IPS-18c (cell line): Measurements from ENCODE around the gene IFIT5.

Source experiments
- H3K4me3 ChIP-seq: 2 replicates; pipeline ENCODE4 v1.7.0; 2013; ENCODE audit warnings: low read depth, mild to moderate bottlenecking, low read length, moderate library complexity; ENCODE audit not compliant: insufficient read depth
- H3K9me3 ChIP-seq: one replicate; pipeline ENCODE4 v1.6.1; 2013; ENCODE audit warnings: mild to moderate bottlenecking, low read length, moderate library complexity; ENCODE audit not compliant: control insufficient read depth, insufficient read depth

The IFIT5 gene

GRCh38 chr10:89414146-89414878 lies at the start of gene IFIT5:
TSS of gene IFIT5 (plus strand) at chr10:89414568. CDS start at chr10:89414799, 231 bp downstream.
- Histone ChIP-seq H3K9me3 (no peaks in the 10 kb centered on the region), H3K4me3 (peak within 1 kb of the TSS; percentile 78)

- no peaks in the 10 kb centered on the region for H3K9me3 ChIP-seq
- H3K4me3 ChIP-seq = no peak overlapping the region
Observed at GRCh38 chr10:89367529-89367928, 46.8 kb upstream of the IFIT5 start.

- no peak overlapping the region for H3K4me3 ChIP-seq
- H3K9me3 ChIP-seq = no peaks in the 10 kb centered on the region
Observed at GRCh38 chr10:89368129-89368528, 46.2 kb upstream of the IFIT5 start.

- Histone ChIP-seq H3K4me3 (no peak overlapping the region), H3K9me3 (no peaks in the 10 kb centered on the region)
Observed at GRCh38 chr10:89369156-89370105, 44.9 kb upstream of the IFIT5 start.

GRCh38 chr10:89371079-89371478 lies 43.3 kb upstream of the IFIT5 start:
- Histone ChIP-seq H3K4me3 (no peak overlapping the region), H3K9me3 (no peaks in the 10 kb centered on the region)

GRCh38 chr10:89371987-89372386 lies 42.4 kb upstream of the IFIT5 start:
- Histone ChIP-seq H3K4me3 (no peak overlapping the region), H3K9me3 (no peaks in the 10 kb centered on the region)

GRCh38 chr10:89373916-89374711 lies 40.3 kb upstream of the IFIT5 start:
- Histone ChIP-seq H3K4me3 (no peak overlapping the region), H3K9me3 (no peaks in the 10 kb centered on the region)

GRCh38 chr10:89374713-89375141 lies 39.6 kb upstream of the IFIT5 start:
- no peak overlapping the region for H3K4me3 ChIP-seq

GRCh38 chr10:89377705-89378637 lies 36.4 kb upstream of the IFIT5 start, which contains the start of gene IFIT1B:
TSS of gene IFIT1B (plus strand) at chr10:89378056. CDS start at chr10:89378136, 80 bp downstream.
- Histone ChIP-seq H3K9me3 (no peaks in the 10 kb centered on the region), H3K4me3 (no peak within 1 kb of the TSS)

More at GRCh38 chr10:89374713-89375141, 39.6 kb upstream of the IFIT5 start:
- H3K9me3 ChIP-seq = no peaks in the 10 kb centered on the region

- H3K9me3 ChIP-seq = no peaks in the 10 kb centered on the region
- no peak overlapping the region for H3K4me3 ChIP-seq
Observed at GRCh38 chr10:89379103-89379502, 35.3 kb upstream of the IFIT5 start.

GRCh38 chr10:89382757-89383156 lies 31.6 kb upstream of the IFIT5 start:
- no peaks in the 10 kb centered on the region for H3K9me3 ChIP-seq
- no peak overlapping the region for H3K4me3 ChIP-seq

- Histone ChIP-seq H3K9me3 (no peaks in the 10 kb centered on the region), H3K4me3 (no peak overlapping the region)
Observed at GRCh38 chr10:89384474-89385340, 29.7 kb upstream of the IFIT5 start.

GRCh38 chr10:89388806-89389205 lies 25.6 kb upstream of the IFIT5 start:
- Histone ChIP-seq H3K4me3 (no peak overlapping the region), H3K9me3 (no peaks in the 10 kb centered on the region)

- Histone ChIP-seq H3K9me3 (no peaks in the 10 kb centered on the region), H3K4me3 (no peak overlapping the region)
Observed at GRCh38 chr10:89389254-89389653, 25.1 kb upstream of the IFIT5 start.

GRCh38 chr10:89390476-89391225 lies 23.7 kb upstream of the IFIT5 start:
- H3K4me3 ChIP-seq = no peak overlapping the region

More at GRCh38 chr10:89390476-89391225, 23.7 kb upstream of the IFIT5 start:
- H3K9me3 ChIP-seq = no peaks in the 10 kb centered on the region
